D721Med (cell line): ENCODE measurements around the gene CCDC57.

Experiments used
- DNase-seq: peaks from one replicate; pipeline ENCODE4 v3.0.0; 2011; ENCODE audit warnings: low spot score; ENCODE audit not compliant: insufficient read length
- FAIRE-seq: peaks from 2 replicates; lab custom pipeline; 2011; peaks lifted over from hg19 to GRCh38; lab: Jason Lieb, UNC
- TF ChIP-seq, protein P1 (sequence below): IDR thresholded peaks from 2 replicates; pipeline ENCODE4 v1.5.1; 2012; ENCODE audit warnings: mild to moderate bottlenecking, control low read depth; ENCODE audit not compliant: insufficient read depth; ENCODE audit errors: missing control alignments

The CCDC57 gene

DNA sequence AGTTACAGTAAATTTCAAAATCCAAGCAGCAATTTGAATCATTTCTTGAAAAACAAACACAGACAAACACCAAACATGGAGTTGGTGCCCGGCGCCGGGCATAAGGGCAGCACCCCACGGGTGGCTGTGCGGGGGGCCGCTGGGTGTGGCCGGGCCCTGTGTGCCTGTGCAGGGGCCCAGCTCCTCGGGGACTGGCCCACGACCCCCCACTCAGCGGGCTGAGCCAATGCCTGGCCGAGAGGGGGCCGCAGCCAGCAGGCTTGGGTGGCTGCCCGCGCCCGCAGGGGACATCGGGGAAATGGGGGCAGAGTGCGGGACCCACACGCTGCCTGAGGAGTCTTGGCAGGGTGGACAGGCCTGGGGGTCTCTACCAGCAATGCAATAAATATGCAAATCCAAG is 134.2 kb downstream of the CCDC57 start:
- no peak for FAIRE-seq
- no peak for DNase-seq
- TF ChIP-seq, protein P1, sequence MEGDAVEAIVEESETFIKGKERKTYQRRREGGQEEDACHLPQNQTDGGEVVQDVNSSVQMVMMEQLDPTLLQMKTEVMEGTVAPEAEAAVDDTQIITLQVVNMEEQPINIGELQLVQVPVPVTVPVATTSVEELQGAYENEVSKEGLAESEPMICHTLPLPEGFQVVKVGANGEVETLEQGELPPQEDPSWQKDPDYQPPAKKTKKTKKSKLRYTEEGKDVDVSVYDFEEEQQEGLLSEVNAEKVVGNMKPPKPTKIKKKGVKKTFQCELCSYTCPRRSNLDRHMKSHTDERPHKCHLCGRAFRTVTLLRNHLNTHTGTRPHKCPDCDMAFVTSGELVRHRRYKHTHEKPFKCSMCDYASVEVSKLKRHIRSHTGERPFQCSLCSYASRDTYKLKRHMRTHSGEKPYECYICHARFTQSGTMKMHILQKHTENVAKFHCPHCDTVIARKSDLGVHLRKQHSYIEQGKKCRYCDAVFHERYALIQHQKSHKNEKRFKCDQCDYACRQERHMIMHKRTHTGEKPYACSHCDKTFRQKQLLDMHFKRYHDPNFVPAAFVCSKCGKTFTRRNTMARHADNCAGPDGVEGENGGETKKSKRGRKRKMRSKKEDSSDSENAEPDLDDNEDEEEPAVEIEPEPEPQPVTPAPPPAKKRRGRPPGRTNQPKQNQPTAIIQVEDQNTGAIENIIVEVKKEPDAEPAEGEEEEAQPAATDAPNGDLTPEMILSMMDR, result no peak

DNA sequence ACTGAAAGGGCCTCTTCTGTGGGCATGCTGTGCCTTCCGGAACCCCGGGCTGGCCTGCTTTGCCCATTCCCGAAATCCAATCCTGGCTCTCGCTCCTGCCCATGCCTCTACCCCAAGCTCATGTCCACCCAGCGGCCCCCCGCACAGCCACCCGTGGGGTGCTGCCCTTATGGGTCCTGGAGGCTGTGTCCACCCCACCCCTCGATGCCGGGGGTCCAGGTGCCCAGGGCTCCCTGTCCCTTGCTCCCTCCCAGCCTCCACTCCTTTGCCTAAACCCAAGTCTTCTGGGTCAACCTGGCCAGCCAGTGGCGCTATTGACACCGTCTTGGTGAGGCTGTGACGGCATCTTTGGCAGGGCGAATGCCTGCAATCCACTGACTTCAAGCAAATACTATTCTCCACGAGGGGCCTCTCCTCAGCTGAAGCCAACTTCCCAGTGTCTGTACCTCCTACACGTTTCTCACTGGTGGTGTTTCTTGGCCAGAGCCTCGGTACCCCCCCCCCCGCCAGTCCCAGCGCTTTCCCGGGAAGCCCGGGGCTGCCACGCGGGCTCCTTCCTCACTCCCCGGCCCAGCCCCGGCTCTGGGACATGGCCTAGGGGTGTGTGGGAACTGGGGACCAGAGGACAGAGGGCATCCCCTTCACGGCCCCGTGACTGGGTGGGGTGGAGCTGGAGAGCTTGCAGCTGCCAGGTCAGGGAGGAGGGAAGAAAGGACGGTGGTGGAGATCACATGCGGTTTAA is 134.9 kb downstream of the CCDC57 start:
- TF ChIP-seq, protein P1, result no peak
- DNase-seq, result no peak
- no peak for FAIRE-seq

DNA sequence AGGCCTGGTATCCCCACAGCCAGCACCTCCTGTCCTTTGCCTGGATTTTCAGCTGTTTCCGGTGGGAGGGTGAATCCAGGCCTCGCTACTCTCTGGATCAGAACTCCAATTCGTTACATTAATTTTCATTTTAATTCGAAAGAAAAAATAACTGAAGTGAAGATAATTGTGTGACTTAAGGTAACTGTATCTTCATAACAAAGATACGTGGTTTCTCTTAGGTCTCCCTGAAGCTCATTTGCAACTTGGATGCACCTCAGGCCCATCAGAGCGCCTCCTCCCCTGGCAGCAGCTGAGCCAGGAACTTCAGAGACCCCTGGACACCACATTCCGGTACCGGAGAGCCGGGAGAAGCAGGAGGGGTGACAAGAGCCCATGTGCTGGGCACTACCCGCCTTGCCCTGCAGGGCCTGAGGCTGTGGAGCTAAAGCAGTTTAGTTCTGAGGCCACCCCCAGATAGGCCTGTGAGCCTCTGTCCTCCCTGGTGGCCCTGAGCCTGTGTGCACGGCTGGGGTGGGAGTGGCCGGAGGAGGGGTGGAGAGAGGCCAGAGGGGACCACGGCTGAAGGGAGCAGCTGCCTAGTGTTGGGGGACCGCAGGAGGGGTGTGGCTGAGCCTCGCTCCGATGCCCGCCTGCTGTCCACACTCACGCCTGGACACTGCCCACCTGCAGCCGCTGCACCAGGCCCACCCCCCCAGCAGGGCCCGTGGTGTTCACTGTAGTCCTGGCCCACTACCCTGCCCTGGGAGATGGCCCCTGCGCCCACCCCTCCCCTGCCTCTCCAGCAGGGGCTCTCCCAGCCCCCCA is 135.7 kb downstream of the CCDC57 start:
- no peak for FAIRE-seq
- no peak for DNase-seq
- TF ChIP-seq, protein P1, result no peak

DNA sequence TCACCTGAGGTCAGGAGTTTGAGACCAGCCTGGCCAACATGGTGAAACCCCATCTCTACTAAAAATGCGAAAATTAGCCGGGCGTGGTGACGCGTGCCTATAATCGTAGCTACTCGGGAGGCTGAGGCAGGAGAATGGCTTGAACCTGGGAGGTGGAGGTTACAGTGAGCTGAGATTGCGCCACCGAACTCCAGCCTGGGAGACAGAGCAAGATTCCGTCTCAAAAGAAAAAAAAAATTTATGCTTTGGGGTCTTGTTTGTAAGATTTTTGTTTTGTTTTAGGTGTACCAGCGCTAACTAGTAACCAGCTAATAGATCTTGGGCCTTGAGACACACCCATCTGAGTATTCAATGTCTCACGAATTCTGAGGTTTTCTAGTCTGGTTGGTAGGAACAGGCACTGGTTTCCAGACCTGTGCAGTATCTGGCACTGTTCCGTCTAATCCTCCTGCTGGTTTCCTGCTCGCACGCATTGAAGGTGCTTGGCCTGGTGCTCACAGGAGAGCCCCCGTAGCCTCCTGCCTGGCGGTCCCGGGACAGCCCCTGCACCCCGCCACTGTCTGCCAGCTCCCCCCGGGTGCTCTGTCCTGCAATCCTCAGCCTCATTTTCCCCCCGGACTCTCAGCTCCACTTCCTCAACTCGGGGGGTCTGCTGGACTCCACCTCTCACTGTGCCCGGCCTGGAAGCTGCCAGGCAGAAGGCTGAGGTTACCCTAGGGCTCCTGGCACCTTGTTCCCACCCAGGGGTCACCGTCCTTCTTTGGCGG is 136.4 kb downstream of the CCDC57 start:
- DNase-seq (no peak), FAIRE-seq (no peak)
- TF ChIP-seq, protein P1, result no peak

DNA sequence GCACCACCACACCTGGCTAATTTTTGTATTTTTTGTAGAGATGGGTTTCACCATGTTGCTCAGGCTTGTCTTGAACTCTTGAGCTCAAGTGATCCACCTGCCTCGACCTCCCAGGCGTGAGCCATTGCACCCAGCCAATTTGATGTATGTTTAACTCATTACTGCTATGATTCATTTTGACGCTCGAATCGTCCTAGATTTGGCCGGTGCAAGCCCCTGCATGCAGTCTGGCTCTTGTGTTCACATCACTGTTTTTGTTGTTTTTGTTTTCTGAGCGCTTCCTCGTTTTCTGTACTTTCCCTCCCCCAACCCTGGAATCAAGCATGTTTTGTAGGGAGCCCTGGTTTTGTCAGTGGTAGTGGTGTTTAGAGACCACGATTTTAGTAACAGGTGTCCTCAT is 139.2 kb downstream of the CCDC57 start:
- TF ChIP-seq, protein P1, result no peak
- DNase-seq, result no peak
- no peak for FAIRE-seq

DNA sequence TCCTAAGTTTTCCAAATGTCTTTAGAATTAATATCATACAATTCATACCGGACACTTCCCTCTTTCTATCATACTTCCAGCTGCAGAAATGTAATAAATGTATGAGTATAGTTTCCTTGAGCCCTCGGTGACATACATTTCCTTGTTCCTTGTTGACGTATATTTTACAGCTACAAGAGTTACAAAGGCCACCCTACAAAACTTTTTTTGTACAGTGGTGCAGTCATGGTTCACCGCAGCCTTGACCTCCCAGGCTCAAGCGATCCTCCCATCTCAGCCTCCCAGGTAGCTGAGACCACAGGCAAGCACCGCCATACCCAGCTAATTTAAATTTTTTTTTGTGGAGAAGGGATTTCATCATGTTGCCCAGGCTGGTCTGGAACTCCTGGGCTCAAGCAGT is 139.8 kb downstream of the CCDC57 start:
- TF ChIP-seq, protein P1, result no peak
- DNase-seq (no peak), FAIRE-seq (no peak)
